DMS 273 treated with DMSO at 0.1 percent for 48 hours (cell line): ENCODE data around the gene DDX39A.
"Not testable (repeated sequence)": the region's sequence is repeated elsewhere in the genome, so short reads cannot be mapped to it uniquely, and the experiment has no call there.

Experiments used
- DNase-seq: peaks from one replicate; lab custom pipeline; 2025; lab: John Stamatoyannopoulos, UW

The DDX39A gene

GRCh38 chr19:14408491-14409145 lies 10.5 kb downstream of the DDX39A start:
- DNase-seq = no peak

- DNase-seq = no peak
Measured at GRCh38 chr19:14407605-14408484, 11.3 kb downstream of the DDX39A start.

- no peak for DNase-seq
Measured at GRCh38 chr19:14406645-14407401, 12.3 kb downstream of the DDX39A start.

DNA sequence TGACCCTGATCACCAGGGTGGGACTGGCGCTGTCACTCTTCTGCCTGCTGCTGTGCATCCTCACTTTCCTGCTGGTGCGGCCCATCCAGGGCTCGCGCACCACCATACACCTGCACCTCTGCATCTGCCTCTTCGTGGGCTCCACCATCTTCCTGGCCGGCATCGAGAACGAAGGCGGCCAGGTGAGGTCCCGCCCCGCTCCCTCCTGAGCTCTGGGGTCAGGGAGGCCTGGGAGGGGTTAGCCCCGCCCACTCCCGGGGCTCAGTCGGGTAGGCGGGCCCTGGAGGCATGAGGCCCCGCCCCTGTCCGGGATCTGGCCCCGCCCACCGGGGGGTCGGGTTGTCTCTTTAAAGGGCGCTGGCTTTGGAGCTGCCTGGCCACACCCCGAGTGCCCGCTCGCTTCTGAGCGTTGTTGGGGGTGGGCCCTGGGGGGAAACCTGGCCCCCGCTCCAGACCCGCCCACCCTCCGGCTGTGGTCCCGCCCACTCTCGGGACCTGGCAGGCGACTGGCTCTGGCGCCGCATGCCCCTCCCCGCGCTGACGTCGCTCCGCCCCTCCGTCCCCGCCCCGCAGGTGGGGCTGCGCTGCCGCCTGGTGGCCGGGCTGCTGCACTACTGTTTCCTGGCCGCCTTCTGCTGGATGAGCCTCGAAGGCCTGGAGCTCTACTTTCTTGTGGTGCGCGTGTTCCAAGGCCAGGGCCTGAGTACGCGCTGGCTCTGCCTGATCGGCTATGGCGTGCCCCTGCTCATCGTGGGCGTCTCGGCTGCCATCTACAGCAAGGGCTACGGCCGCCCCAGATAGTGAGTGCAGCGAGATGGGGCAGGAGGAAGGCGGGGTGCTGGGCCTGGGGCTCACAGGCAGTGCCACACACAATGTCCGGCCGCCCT lies 13.1 kb downstream of the DDX39A start:
- peak; percentile 41 for DNase-seq

DNA sequence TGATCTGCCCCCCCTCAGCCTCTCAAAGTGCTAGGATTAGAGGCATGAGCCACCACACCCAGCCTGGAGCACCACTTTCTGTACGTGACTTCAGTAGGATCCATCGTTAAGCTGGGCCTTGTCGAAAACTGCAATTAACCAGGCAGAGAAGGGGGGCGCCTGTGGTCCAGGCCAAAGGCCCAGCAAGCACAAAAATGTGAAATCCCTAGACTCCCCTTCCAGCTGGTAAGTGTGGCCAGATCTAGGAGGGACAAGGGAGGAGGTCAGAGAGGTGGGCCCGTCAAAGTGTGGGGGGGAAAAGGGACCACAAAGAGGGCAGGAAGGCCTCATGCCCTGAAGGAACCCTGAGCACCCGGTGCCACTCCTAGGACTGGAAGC lies 13.8 kb downstream of the DDX39A start:
- no peak for DNase-seq

DNA sequence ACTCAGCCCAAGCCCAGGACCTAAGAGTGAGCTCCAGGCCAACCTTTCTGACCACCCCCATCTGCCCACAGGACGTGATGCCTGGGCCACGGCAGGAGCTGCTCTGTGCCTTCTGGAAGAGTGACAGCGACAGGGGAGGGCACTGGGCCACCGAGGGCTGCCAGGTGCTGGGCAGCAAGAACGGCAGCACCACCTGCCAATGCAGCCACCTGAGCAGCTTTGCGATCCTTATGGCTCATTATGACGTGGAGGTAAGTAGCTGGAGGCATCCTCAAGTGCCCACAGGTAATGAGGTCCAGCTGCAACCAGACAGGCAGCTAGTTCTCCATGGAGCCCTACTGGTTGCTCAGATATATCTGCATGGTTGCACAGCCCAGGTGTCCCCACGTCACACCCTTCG lies 14.8 kb downstream of the DDX39A start:
- DNase-seq = no peak

- DNase-seq = not testable (repeated sequence)
Measured at GRCh38 chr19:14403145-14403930, 15.8 kb downstream of the DDX39A start.

- no peak for DNase-seq
Measured at GRCh38 chr19:14402332-14403144, 16.6 kb downstream of the DDX39A start.

GRCh38 chr19:14401468-14402195 lies 17.5 kb downstream of the DDX39A start:
- no peak for DNase-seq

DNA sequence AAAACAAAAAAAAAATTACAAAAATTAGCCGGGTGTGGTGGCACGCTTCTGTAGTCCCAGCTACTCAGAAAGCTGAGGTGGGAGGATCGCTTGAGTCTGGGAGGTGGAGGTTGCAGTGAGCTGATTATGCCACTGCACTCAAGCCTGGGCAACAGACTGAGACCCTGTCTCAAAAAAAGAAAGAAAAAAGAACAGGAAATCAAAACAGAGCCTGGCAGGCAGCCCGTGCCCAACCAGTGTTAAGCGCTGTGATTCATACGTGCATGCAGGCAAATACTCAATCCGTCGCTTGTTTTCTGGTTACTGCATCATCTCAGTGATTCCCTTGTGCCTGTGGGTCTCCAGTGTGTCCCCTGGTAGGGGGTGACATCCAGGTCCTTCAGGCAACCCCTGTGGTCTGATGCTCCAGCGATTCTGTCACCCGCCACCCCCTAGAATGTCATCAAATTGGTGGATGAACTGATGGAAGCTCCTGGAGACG lies 18.1 kb downstream of the DDX39A start:
- DNase-seq = no peak

GRCh38 chr19:14397168-14397567 lies 22.0 kb downstream of the DDX39A start:
- not testable (repeated sequence) for DNase-seq

GRCh38 chr19:14396730-14397129 lies 22.4 kb downstream of the DDX39A start:
- DNase-seq = not testable (repeated sequence)

GRCh38 chr19:14395710-14396336 lies 23.3 kb downstream of the DDX39A start:
- DNase-seq = no peak

- DNase-seq = no peak
Measured at GRCh38 chr19:14395262-14395661, 23.9 kb downstream of the DDX39A start.

- no peak for DNase-seq
Measured at GRCh38 chr19:14394167-14394566, 25.0 kb downstream of the DDX39A start.

DNA sequence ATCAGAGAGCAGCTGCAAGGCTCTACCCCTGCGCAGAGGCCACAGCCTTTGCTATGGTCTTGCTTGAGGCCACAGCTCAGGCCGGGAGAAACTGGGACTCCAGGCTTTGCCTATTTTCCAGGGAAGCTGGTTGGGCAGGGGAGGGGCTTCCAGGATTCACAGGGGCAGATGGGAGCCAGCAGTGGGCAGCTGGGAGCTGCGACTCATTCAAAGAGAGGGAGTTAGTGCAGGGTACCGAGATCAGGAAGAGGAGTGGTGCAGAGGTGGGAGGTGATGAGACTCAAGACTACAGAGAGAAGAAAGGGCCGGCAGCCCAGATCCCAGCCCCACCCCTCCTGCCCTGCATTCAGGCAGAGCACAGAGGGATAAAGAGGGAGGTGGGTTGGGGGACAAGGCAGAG lies 25.8 kb downstream of the DDX39A start:
- DNase-seq = no peak

GRCh38 chr19:14391156-14391821 lies 27.9 kb downstream of the DDX39A start:
- DNase-seq = no peak

DNA sequence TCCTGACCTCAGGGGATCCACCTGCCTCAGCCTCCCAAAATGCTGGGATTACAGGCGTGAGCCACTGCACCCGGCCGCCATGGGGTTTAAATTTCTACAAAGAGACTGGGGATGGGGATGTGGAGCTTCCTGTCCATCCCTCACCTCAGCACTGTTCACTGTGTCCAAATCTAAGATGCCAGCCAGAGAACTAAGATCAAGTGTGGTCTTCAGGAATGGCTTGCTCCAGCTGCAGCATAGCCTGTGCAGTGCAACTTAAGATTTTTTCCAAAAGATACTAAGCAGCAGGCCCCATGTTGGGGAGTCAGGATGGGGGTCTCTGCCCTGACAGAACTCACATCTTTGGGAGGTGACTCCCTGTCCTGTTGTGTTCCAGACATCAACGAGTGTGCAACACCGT lies 28.6 kb downstream of the DDX39A start:
- no peak for DNase-seq
